MM.1S (cell line): ENCODE measurements around the gene ADARB2.

Experiments
- CTCF ChIP-seq: fragments of 300-600 bp; sonication (generic); IDR thresholded peaks from 2 replicates; pipeline ENCODE4 v1.5.1; 2016; ENCODE audit warnings: antibody characterized with exemption, low read length, mixed read lengths
- EZH2 ChIP-seq: fragments of 300-600 bp; sonication (generic); optimal IDR thresholded peaks from 2 replicates; pipeline ENCODE3; 2017; ENCODE audit warnings: low read depth, mild to moderate bottlenecking, antibody characterized with exemption, low read length, mixed read lengths
- EZH2phosphoT487 ChIP-seq: fragments of 300-600 bp; sonication (generic); IDR thresholded peaks from 2 replicates; pipeline ENCODE4 v1.6.1; 2018; ENCODE audit warnings: antibody characterized with exemption, low read length

- TF ChIP-seq EZH2 = no peak
- no peak for TF ChIP-seq CTCF
- no peak for TF ChIP-seq EZH2phosphoT487
Measured at GRCh38 chr10:1141261-1141660, 596.1 kb downstream of the ADARB2 start.
